Islet precursor cell (in vitro differentiated cells): ENCODE measurements around the gene ANKRD13C.

Source experiments
- DNase-seq: peaks from one replicate; pipeline ENCODE4 v3.0.0-alpha.2; 2018

Gene ANKRD13C

DNA sequence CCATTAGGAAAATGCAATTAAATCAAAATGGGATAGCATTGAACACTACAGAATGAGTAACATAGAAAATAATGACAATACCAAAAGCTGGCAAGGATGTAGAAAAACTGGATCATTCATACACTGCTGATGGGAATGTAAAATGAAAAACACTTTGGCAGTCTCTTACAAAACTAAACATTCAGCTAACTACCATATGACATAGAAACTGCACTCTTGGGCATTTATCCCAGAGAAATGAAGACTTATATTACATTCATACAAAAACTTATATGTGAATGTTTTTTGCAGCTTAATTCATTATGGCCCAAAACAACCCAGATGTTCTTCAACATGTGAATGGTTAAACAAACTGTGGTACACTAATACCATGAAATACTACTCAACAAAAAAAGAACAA lies 66.4 kb downstream of the ANKRD13C start:
- no peak for DNase-seq

DNA sequence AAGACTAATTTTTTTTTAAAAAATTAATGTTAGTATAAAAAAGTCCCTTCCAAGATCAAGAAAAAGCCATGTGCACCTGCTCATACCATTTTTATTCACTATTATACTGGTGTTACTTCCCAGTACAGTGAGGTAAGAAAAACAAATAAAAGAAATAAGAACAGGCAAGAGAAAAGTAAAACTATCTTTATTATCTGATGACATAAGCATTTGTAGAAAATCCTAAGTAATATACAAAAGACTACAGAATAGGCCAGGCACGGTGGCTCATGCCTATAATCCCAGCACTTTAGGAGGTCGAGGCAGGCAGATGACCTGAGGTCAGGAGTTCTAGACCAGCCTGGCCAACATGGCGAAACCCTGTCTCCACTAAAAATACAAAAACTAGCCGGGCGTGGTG lies 68.1 kb downstream of the ANKRD13C start:
- DNase-seq, result no peak

DNA sequence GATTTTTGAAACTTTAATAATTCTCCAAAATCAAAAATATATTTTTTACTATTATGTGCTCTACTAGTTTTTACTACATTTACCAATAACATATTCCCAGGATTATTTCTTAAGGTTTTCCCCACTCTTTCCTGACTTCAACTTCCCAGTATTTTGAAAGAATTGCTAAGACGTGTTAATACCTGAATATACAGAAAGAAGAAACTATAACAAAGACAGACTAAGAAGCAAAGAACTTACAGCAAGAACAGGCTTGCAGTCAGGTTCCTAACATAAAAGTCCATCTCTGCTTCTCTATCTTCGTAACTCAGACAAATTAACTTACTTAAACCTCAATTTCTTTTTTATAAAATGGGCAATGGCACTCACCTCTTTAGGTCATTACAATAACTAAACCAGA lies 70.2 kb downstream of the ANKRD13C start:
- DNase-seq, result no peak

DNA sequence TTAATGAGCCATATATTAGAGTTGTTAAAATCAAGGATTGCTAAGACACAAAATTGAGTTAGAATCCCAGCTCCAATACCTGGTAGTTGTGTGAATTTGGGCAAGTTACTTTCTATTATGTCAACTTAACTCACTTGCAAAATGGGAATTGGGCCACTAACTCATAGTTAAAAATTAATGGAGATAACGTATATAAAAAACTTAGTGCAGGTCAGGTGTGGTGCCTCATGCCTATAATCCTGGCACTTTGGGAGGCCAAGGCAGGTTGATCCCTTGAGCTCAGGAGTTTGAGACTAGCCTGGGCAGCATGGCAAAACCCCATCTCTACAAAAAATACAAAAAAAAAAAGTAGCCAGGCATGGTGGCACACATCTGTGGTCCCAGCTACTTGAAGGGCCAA lies 75.8 kb downstream of the ANKRD13C start:
- no peak for DNase-seq

DNA sequence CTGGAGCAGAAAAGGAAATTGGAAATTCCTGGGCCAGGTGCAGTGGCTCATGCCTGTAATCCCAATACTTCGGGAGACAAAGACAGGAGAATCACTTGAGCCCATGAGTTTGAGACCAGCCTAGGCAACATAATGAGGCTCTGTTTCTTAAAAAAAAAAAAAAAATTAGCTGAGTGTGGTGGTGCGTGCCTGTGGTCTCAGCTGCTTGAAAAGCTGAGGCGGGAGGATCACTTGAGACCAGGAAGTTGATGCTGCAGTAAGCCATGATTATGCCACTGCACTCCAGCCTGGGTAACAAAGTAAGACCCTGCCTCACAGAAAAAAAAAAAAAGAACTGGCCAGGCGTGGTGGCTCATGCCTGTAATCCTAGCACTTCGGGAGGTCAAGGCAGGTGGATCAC lies 76.6 kb downstream of the ANKRD13C start:
- no peak for DNase-seq

DNA sequence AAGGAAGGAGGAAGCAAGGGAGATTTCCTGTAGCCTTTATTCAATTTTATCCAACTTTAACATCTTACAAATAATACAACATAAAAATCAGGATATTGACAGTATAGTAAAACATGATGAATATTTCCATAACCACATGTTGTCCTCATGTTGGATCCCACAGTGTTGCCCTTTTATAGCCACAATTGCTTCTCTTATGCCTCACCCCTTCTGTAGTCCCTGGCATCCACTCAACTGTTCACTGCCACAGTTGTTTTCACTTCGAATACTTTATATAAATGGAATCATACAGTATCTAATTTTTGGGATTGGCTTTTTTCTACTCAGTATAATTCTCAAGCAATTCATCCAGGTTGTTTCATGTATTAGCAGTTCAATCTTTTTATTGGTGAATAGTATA lies 88.6 kb downstream of the ANKRD13C start:
- no peak for DNase-seq

DNA sequence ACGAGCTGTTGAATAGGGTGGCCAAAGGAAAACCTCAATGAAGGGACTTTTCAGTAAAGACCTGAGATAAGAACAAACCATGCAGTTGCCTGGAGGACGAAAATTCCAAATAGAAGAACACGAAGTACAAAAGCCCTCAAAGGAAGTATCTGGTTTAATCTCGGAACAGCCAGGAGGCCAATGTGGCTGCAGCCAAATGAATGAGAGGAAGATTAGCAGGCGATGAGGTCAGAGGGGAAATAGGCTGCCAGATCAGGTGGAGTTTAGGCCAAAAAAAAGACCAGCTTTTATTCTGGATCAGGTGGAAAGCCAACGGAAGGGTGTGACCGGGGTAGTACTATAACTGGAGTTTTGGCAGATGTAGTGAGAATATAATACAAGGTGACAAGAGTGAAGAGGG lies 89.7 kb downstream of the ANKRD13C start:
- peak; percentile 73 for DNase-seq

DNA sequence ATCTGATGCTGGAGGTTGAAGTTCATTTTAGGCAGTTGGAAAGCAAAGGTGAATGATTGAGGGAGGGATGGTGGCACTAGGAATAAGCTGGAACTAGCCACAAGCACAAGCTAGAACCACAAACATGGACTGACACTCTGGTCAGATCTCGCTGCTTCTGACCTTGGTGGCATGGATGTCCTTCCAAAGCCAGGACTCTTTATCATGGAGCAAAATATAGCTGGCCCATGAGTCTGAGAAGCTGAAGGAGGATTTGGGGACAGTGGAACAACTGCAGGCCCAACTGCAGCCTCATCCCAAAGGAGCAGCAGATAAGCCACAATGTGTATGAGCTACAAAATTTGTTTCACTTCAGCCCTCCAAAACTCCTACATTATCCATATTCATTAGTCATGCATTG lies 97.9 kb downstream of the ANKRD13C start:
- DNase-seq, result no peak

DNA sequence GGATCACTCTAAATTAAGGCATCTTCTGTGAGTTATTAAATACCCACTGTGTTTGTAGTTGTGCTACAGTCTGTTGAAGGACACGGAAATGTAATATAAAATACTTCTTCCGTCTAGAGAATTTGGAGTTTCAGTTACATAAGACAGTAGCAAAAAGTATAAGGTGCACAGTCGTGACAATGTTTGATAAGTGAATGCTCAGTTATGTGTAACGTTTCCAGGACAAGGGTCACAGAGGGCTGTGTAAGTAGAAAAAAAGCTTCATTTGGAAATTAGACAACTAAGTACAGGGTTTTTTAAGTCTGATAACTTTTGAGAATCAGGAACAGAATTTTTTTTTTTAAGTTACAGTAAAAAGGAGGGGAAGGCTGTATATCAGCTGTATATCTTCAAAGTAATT lies 105.8 kb downstream of the ANKRD13C start:
- DNase-seq, result no peak

DNA sequence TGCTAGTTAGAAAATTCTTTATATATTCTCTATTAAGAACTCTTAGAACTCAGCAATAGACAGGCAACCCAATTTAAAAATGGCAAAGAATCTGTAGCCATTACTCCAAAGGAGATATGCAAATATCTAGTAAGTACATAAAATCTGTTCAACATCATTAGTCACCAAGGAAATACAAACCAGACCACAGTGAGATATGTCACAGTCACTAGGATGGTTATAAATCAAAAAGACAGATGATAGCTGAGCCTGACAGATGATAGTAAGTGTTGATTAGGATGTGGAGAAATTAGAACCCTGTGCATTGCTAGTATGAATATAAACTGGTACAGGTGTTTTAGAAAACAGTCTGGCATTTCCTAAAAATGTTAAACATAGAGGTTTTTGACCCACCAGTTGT lies 106.8 kb downstream of the ANKRD13C start:
- no peak for DNase-seq

DNA sequence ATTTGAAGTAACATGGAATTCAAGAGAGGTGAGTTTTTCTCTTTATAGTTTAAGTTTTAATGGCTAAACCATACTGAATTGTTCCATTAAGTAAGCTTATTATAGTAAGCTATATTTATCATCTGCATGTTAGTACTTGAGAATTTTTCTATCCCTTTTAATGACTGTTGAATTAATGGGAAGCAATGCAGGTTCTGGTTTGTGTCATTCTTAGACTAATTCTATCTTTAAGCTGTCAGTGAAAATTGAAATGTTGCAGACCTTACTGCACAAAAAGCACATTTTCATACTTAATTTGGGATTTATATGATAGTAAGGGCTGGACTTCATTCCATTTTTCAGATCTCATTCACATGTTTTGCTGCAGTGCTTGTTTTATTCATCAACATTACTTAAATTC lies 107.4 kb downstream of the ANKRD13C start:
- DNase-seq, result no peak

DNA sequence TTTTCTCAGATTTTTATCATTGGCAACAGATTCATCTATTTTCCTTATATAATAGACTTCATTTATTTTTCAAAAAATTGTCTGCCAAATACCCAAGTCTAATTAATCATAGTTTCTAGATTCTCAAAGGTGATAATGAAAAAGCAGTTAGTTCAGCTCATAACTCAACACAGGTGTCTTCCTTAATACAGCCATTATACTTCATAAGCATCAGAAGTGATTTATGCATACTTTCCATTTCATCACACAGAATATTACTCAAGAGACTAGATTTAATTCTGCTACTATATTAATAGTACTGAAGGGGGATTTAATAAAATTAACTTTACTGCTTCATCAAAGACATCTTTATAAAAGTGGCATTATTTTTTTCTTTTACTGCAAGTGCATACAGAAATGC lies 114.6 kb downstream of the ANKRD13C start:
- no peak for DNase-seq

DNA sequence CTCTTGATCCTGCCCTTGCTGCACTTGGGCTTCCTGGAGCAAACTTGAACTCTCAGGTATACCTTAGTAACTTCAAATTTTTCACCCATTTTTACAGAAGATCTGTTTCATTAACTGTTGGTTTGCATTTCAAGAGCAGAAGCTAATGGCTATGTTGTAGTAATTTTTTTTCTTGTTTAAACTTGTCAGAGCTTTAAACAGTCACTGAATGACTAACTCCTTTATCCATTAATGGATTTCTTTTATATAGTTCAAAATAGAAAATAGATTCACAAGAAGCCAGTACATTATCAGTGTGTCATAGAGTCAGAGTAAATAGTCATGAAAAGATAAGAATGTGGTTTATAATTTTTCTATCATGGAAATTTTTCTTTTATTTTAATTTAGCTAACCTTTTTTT lies 119.8 kb downstream of the ANKRD13C start:
- DNase-seq, result no peak

DNA sequence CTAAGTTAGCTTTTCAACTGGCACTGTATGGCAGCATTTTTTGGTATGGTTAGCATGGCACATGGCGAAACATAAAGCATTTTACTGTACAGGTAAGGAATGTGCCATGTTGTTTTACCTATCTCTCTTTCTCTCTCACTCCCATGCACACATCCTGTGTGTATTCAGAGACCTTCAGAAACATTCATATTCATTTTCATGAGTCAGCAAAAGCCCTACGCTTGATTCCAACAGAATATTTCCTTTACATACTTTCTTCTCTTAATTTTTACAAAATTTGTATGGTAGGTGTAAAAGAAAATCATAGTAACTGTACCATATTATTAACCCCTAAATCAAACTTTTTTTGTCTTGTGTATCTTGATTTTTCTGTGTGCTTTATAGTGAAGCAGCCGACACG lies 123.0 kb downstream of the ANKRD13C start:
- no peak for DNase-seq

DNA sequence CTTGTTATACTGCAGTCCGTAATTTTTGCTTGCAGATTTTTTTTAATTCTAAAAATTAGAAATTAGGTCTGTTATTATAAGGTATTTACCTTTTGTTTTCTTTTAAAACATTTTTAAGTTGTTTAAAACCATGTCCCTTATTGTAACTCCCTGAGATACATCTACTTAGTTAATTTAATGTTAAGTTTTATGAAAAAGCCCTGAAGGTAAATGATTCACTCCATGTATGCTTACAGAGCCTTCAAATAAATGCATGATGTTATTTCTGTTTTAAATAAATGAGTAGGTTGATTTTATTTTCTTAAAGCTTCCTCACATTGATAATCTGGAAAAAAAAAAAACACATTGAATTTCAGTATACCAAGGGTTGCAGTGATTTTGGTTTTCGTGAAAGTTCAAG lies 125.9 kb downstream of the ANKRD13C start:
- DNase-seq, result no peak

DNA sequence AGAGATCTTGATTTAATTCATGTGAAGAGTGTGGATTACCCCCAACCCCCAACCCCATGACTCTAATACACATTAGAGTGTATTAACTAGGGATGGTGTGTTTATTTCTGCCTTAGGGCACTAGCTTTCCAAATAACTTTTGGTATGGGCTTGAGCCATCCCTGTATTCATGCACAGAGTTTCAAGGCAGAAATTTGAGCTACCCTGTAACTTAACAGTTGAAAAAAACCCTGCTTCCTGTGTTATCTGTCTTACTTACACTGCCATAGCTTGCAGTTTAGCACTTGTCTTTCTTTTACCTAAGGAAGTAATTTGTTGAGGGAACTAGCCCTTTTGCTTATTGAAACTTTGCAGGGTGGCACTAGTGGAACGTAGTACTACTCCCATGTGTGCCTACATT lies 127.1 kb downstream of the ANKRD13C start:
- no peak for DNase-seq

DNA sequence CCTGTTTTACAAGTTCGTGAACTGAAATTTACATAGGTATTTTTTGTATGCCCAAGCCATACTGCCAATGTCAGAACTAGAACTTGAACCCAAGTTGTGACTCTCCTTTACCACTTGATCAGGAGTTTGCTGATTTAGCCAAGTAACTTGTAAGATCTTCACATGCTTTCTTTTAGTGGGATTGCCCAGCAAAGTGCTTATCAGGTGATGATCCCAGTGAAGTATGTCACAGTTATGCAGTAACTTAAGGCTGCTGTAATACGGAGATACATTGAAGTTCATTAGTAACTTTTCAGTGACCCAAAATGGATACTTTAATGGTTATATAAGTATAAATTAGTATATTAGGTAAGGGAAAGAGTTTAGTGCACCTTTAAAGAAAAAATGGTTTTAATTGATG lies 129.6 kb downstream of the ANKRD13C start:
- DNase-seq, result no peak

DNA sequence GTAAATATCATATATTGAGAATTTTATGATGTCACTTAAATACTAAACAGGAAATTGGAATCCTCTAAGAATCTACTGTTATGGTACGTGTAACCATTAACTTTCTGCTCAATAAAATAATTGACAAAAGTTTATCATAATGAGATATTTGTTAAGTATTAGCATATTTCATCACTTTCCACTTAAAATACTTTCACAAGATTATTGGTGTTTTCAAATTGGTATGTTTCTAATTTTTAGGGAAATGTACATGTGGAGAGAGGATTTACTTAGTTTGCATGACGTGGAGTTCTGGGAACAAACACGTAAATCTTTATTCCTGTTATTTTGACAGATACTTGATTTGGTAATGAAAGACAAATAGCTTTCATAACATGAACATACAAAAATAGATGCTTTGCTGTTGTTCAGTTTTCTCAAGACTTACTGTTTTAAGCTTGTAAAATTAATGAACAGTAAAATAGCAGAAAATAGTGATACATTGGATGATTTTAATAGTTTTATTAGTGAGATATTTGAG lies 131.7 kb downstream of the ANKRD13C start:
- DNase-seq, result no peak

DNA sequence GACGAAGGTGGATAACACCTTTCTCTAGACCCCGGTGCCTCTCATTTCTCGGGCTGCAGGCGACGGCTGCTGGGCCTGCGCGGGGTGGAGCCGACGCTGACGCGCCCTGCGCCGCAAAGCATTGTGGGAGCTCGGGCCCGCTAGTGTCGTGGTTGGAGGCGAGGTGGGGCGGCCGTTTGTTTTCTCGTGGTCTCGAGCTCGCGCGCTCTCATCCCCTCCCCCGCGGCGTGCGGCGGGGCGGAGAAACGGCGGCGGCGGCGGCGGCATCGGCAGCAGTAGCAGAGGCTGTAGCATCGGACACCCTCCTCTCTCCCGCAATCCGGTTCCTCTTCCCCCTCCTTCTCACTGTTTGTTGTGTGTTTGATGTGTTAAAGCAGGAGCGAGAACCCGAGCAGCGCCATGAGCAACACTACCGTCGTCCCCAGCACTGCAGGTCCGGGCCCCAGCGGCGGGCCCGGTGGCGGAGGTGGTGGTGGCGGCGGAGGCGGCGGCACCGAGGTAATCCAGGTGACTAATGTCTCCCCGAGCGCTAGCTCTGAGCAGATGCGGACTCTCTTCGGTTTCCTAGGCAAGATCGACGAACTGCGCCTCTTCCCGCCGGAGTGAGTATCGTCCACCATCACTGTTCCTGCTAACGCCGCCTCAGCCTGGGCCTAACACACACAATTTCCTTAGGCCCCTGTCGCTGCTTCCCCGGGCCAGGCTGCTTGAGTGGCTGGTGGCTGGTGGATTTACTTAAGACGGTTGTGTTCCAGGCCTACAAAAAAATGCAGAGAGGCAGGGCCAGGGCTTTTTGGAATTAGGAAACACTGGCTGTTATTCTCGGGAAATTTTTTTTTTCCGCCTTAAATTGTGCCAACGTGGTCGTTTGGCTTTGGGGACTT lies 133.0 kb downstream of the ANKRD13C start, which contains the start of gene SRSF11:
SRSF11 (plus strand) TSS at position 143 of the 884 bp plus-strand sequence; CDS start at position 400, 257 bp downstream.
- DNase-seq, result peak; percentile 98

DNA sequence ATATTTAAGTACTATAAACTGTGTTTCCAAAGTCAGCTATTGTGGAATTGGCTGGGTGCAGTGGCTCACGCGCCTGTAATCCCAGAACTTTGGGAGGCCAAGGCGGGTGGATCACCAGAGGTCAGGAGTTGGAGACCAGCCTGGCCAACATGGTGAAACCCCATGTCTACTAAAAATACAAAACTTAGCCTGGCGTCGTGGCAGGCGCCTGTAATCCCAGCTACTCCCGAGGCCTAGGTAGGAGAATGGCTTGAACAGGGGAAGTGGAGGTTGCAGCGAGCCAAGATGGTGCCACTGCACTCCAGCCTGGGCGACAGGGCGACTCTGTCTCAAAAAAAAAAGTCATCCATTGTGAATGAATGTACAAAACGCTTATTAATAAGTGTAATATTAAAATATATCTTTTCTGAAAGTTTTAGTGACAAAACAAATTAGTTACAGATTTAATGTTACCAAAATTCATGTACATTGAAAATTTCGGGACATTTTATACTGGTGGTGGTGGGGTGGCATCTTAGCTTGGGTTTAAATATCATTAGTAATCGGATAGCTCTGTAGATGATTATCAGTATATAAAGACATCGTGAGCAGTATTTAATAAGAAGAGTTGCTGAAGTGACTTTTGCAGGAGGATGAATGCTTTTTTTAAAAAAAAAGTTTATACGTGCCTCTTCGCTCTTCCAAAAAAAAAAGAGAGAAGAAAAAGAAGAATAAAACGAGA lies 133.8 kb downstream of the ANKRD13C start:
- DNase-seq, result no peak

DNA sequence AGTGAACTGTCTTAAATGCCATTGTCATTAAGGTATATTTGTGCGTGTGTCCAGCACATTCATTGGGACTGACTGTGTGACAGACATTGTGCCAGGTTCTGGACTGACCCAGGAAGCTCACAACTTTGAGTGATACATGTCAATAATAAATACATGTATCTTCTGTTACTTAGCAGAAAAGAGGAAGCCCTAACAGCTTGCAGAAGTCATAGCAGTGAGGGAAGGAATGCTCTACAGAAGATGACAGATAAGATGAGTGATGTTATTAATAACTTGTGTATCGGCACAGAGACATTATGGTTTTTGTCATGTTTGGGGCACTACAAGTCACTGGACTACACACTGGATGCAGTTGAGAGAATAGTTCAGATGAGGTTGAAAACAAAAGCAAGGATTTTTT lies 134.5 kb downstream of the ANKRD13C start:
- no peak for DNase-seq

DNA sequence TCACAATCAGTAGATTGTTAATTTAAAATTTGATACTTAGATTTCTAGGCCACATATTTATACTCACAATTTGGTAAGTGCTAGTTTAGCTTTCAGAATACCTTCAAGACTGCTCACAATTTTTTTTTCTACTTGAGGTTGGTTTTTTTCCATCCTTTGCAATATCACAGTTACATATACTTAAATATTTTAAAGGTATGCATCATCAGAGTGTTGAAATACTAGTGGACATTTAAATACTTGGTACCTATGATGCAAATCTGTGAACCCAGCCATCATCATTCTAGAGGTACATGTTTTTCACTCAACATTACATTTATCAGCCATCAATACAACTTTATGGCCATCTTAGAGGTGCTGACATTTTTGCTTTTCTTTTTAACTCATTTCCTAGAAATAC lies 143.0 kb downstream of the ANKRD13C start:
- no peak for DNase-seq

DNA sequence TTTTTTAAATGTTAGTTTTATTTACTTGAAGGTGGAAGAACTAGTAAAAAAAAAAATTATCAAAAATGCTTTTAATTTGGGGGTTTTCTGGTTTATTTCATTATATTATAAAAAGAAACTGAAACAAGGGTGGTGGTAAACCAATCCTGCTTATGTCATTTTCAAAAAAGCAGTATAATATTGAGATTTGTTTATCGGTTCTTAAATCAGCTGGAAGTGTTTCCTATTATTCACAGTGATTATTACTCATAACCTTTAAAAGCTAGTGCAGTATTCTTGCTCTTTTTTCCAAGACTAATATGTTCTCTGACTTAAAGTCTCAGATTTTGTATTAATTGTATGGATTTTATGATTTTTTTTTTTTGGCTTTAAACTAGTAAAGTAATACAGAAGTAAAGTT lies 143.7 kb downstream of the ANKRD13C start:
- no peak for DNase-seq
